ENCODE data around the gene NRCAM.

Gene NRCAM

DNA sequence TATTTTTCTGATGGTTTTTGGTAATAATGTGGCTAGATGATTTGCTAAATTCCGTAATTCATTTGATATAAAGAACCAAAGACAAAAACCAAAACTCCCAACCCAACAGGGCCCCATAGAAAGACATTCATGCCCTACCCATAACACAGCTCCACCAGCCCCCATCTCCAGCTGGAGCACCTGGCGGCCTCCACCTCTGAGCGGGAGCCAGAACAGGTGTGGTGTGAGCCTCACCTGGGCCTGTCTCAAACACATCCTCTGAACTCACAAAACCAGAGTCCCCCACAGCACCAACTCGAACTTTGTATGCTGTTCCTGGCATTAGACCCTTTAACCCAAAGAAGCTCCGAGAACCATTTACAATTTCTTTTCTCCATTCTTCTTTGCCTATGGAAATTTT, 289.5 kb downstream of the NRCAM start:
- no peak overlapping the region for H3K4me3 ChIP-seq (ENCODE audit: severe bottlenecking)
- DNase-seq (ENCODE audit: low spot score), result no peak
- no peaks in the 10 kb centered on the region for H3K36me3 ChIP-seq (ENCODE audit: low read depth)
- no peaks in the 10 kb centered on the region for H3K27me3 ChIP-seq (ENCODE audit: insufficient read depth, poor library complexity, severe bottlenecking)
- no peaks in the 10 kb centered on the region for H3K9me3 ChIP-seq (ENCODE audit: severe bottlenecking)
- H3K27ac ChIP-seq (ENCODE audit: poor library complexity, severe bottlenecking), result no peak overlapping the region
- peaks cover 3% of the 10 kb centered on the region for H3K4me1 ChIP-seq (ENCODE audit: insufficient read depth, poor library complexity, severe bottlenecking)
- TF ChIP-seq, protein P1, sequence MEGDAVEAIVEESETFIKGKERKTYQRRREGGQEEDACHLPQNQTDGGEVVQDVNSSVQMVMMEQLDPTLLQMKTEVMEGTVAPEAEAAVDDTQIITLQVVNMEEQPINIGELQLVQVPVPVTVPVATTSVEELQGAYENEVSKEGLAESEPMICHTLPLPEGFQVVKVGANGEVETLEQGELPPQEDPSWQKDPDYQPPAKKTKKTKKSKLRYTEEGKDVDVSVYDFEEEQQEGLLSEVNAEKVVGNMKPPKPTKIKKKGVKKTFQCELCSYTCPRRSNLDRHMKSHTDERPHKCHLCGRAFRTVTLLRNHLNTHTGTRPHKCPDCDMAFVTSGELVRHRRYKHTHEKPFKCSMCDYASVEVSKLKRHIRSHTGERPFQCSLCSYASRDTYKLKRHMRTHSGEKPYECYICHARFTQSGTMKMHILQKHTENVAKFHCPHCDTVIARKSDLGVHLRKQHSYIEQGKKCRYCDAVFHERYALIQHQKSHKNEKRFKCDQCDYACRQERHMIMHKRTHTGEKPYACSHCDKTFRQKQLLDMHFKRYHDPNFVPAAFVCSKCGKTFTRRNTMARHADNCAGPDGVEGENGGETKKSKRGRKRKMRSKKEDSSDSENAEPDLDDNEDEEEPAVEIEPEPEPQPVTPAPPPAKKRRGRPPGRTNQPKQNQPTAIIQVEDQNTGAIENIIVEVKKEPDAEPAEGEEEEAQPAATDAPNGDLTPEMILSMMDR (IDR thresholded peaks at IDR 0.05; ENCODE audit: poor library complexity, severe bottlenecking), result no peak
- no peak for ATAC-seq (ENCODE audit: low read depth)

- DNase-seq (ENCODE audit: low spot score) (no peak), ATAC-seq (ENCODE audit: low read depth) (no peak)
- no peaks in the 10 kb centered on the region for H3K36me3 ChIP-seq (ENCODE audit: low read depth)
- no peaks in the 10 kb centered on the region for H3K9me3 ChIP-seq (ENCODE audit: severe bottlenecking)
- no peak overlapping the region for H3K4me3 ChIP-seq (ENCODE audit: severe bottlenecking)
- TF ChIP-seq, protein P1 (IDR thresholded peaks at IDR 0.05; ENCODE audit: poor library complexity, severe bottlenecking), result no peak
- no peaks in the 10 kb centered on the region for H3K27me3 ChIP-seq (ENCODE audit: insufficient read depth, poor library complexity, severe bottlenecking)
- H3K4me1 ChIP-seq (ENCODE audit: insufficient read depth, poor library complexity, severe bottlenecking), result peaks cover 3% of the 10 kb centered on the region
- H3K27ac ChIP-seq (ENCODE audit: poor library complexity, severe bottlenecking), result no peak overlapping the region
Measured at GRCh38 chr7:108165723-108166122, 290.5 kb downstream of the NRCAM start.

GRCh38 chr7:108164946-108165345, 291.3 kb downstream of the NRCAM start:
- no peak for ATAC-seq (ENCODE audit: low read depth)
- DNase-seq (ENCODE audit: low spot score), result no peak
- Histone ChIP-seq H3K4me1 (ENCODE audit: insufficient read depth, poor library complexity, severe bottlenecking) (peaks cover 3% of the 10 kb centered on the region), H3K9me3 (ENCODE audit: severe bottlenecking) (no peaks in the 10 kb centered on the region), H3K4me3 (ENCODE audit: severe bottlenecking) (no peak overlapping the region), H3K36me3 (ENCODE audit: low read depth) (no peaks in the 10 kb centered on the region), H3K27ac (ENCODE audit: poor library complexity, severe bottlenecking) (no peak overlapping the region), H3K27me3 (ENCODE audit: insufficient read depth, poor library complexity, severe bottlenecking) (no peaks in the 10 kb centered on the region)
- TF ChIP-seq, protein P1 (IDR thresholded peaks at IDR 0.05; ENCODE audit: poor library complexity, severe bottlenecking), result no peak

DNA sequence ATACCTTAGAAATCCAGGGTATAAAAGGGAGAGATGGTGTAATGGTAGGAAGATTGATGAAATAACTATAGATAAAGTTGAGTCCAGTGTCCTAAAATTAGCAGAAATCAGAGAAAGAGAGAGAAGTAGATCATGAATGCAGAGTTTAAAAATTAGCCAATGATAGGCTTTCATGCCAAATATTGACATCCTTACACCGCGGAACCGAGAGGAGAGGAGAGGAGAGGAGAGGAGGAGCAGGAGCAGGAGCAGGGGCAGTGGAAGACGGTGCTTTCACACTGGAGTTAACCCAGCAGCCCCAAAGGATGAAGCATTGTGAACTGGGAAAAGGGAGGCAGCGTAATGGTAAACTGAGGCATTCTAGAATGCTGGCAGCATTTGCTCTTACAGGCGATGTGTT, 291.9 kb downstream of the NRCAM start:
- Histone ChIP-seq H3K9me3 (ENCODE audit: severe bottlenecking) (no peaks in the 10 kb centered on the region), H3K36me3 (ENCODE audit: low read depth) (no peaks in the 10 kb centered on the region), H3K4me3 (ENCODE audit: severe bottlenecking) (no peak overlapping the region), H3K4me1 (ENCODE audit: insufficient read depth, poor library complexity, severe bottlenecking) (peaks cover 3% of the 10 kb centered on the region), H3K27me3 (ENCODE audit: insufficient read depth, poor library complexity, severe bottlenecking) (no peaks in the 10 kb centered on the region), H3K27ac (ENCODE audit: poor library complexity, severe bottlenecking) (no peak overlapping the region)
- ATAC-seq (ENCODE audit: low read depth), result no peak
- no peak for DNase-seq (ENCODE audit: low spot score)
- TF ChIP-seq, protein P1 (IDR thresholded peaks at IDR 0.05; ENCODE audit: poor library complexity, severe bottlenecking), result no peak

- TF ChIP-seq, protein P1 (IDR thresholded peaks at IDR 0.05; ENCODE audit: poor library complexity, severe bottlenecking), result no peak
- Histone ChIP-seq H3K4me3 (ENCODE audit: severe bottlenecking) (no peak overlapping the region), H3K36me3 (ENCODE audit: low read depth) (no peaks in the 10 kb centered on the region), H3K27me3 (ENCODE audit: insufficient read depth, poor library complexity, severe bottlenecking) (no peaks in the 10 kb centered on the region), H3K4me1 (ENCODE audit: insufficient read depth, poor library complexity, severe bottlenecking) (peaks cover 13% of the 10 kb centered on the region), H3K27ac (ENCODE audit: poor library complexity, severe bottlenecking) (no peak overlapping the region), H3K9me3 (ENCODE audit: severe bottlenecking) (no peaks in the 10 kb centered on the region)
- no peak for DNase-seq (ENCODE audit: low spot score)
- peak; percentile 72 for ATAC-seq (ENCODE audit: low read depth)
Measured at GRCh38 chr7:108158776-108159175, 297.5 kb downstream of the NRCAM start.

All from RWPE2 (cell line).